C4-2B (cell line): ENCODE data around the gene CDCA5.

Source experiments
- ZFX ChIP-seq: fragments of 450-650 bp; IDR thresholded peaks from 2 replicates; pipeline ENCODE4 v1.6.1; 2017
- TF ChIP-seq, protein P1 (sequence below): fragments of 450-650 bp; conservative IDR thresholded peaks from 2 replicates; pipeline ENCODE4 v1.5.1; 2017; ENCODE audit warnings: mild to moderate bottlenecking

DNA sequence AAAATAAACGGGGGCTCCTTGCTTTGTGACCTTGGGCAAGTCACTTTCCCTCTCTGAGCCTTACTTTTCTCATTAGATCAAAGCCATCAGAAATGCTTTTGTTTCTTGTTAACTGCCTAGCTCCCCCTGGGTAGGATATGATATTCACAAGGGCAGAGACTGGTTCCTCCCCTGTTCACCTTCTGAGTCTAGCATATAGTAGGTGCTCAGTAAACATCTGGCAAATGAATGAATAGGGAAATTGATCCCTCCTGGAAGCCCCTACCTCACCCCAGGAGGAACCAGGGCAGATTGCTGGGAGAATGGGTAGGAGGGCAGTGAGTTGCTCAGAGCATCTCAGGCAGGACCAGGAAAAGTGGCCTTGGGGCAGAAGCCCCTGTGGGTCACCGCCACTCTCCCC, 49.4 kb downstream of the CDCA5 start:
- TF ChIP-seq, protein P1, sequence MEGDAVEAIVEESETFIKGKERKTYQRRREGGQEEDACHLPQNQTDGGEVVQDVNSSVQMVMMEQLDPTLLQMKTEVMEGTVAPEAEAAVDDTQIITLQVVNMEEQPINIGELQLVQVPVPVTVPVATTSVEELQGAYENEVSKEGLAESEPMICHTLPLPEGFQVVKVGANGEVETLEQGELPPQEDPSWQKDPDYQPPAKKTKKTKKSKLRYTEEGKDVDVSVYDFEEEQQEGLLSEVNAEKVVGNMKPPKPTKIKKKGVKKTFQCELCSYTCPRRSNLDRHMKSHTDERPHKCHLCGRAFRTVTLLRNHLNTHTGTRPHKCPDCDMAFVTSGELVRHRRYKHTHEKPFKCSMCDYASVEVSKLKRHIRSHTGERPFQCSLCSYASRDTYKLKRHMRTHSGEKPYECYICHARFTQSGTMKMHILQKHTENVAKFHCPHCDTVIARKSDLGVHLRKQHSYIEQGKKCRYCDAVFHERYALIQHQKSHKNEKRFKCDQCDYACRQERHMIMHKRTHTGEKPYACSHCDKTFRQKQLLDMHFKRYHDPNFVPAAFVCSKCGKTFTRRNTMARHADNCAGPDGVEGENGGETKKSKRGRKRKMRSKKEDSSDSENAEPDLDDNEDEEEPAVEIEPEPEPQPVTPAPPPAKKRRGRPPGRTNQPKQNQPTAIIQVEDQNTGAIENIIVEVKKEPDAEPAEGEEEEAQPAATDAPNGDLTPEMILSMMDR, result no peak
- no peak for TF ChIP-seq ZFX
